Type B pancreatic cell (in vitro differentiated cells): ENCODE measurements around the gene MAP4K3. TPM values are rescaled to one million over a fixed set of nuclear protein-coding genes. Genes with fewer than 3 reads are reported as not detected.
"Not testable (repeated sequence)": the region's sequence is repeated elsewhere in the genome, so short reads cannot be mapped to it uniquely, and the experiment has no call there.

ENCODE experiments used
- DNase-seq: peaks from one replicate; pipeline ENCODE4 v3.0.0; 2021; ENCODE audit warnings: mixed read lengths; ENCODE audit not compliant: unreplicated experiment; ENCODE audit errors: extremely low spot score
- H3K27ac Mint-ChIP-seq: 2 replicates; pipeline ENCODE4 v1.8.0; 2021; ENCODE audit warnings: mild to moderate bottlenecking, mixed read lengths
- H3K27me3 Mint-ChIP-seq: 2 replicates; pipeline ENCODE4 v1.8.0; 2021; ENCODE audit warnings: mixed read lengths
- H3K36me3 Mint-ChIP-seq: 2 replicates; pipeline ENCODE4 v1.8.0; 2021; ENCODE audit warnings: mixed read lengths
- H3K4me1 Mint-ChIP-seq: one replicate; pipeline ENCODE4 v1.8.0; 2021; ENCODE audit warnings: mixed read lengths; ENCODE audit not compliant: unreplicated experiment
- H3K4me3 Mint-ChIP-seq: 2 replicates; pipeline ENCODE4 v1.8.0; 2021; ENCODE audit warnings: mild to moderate bottlenecking, mixed read lengths
- H3K9me3 Mint-ChIP-seq: 2 replicates; pipeline ENCODE4 v1.8.0; 2021; ENCODE audit warnings: mixed read lengths
- CTCF ChIP-seq: fragments of 200-600 bp; sonication (generic); conservative IDR thresholded peaks from 2 replicates; pipeline ENCODE4 v1.5.0; 2021; ENCODE audit warnings: antibody characterized with exemption, mild to moderate bottlenecking
- total RNA-seq: library from RNA; stranded (reverse); gene quantifications from 2 replicates; pipeline ENCODE4 v1.2.1, GENCODE V29; 2021; ENCODE audit warnings: low replicate concordance

MAP4K3 gene
- total RNA-seq, 1 donor from 2014 or later = 49.0 TPM

- H3K27ac Mint-ChIP-seq = no peak overlapping the region
- no peak for DNase-seq
- no peaks in the 10 kb centered on the region for H3K9me3 Mint-ChIP-seq
- peaks cover 11% of the 10 kb centered on the region for H3K36me3 Mint-ChIP-seq
- no peaks in the 10 kb centered on the region for H3K27me3 Mint-ChIP-seq
- TF ChIP-seq CTCF = no peak
- H3K4me3 Mint-ChIP-seq = no peak overlapping the region
- H3K4me1 Mint-ChIP-seq = peaks cover 46% of the 10 kb centered on the region
Observed at GRCh38 chr2:39395313-39395712, 41.8 kb downstream of the MAP4K3 start.

GRCh38 chr2:39394516-39394961 is 42.5 kb downstream of the MAP4K3 start:
- Mint-ChIP-seq H3K36me3 (peaks cover 12% of the 10 kb centered on the region), H3K4me1 (peaks cover 45% of the 10 kb centered on the region), H3K27me3 (no peaks in the 10 kb centered on the region), H3K27ac (no peak overlapping the region), H3K4me3 (no peak overlapping the region), H3K9me3 (no peaks in the 10 kb centered on the region)
- TF ChIP-seq CTCF = no peak
- DNase-seq = no peak

- H3K36me3 Mint-ChIP-seq = peaks cover 12% of the 10 kb centered on the region
- H3K4me3 Mint-ChIP-seq = no peak overlapping the region
- no peaks in the 10 kb centered on the region for H3K27me3 Mint-ChIP-seq
- H3K4me1 Mint-ChIP-seq = peaks cover 39% of the 10 kb centered on the region
- H3K9me3 Mint-ChIP-seq = no peaks in the 10 kb centered on the region
- TF ChIP-seq CTCF = no peak
- DNase-seq = no peak
- no peak overlapping the region for H3K27ac Mint-ChIP-seq
Observed at GRCh38 chr2:39392672-39393071, 44.4 kb downstream of the MAP4K3 start.

GRCh38 chr2:39390216-39390615 is 46.9 kb downstream of the MAP4K3 start:
- H3K27me3 Mint-ChIP-seq = no peaks in the 10 kb centered on the region
- H3K9me3 Mint-ChIP-seq = peaks cover 4% of the 10 kb centered on the region
- peaks cover 17% of the 10 kb centered on the region for H3K36me3 Mint-ChIP-seq
- no peak overlapping the region for H3K4me3 Mint-ChIP-seq
- no peak for TF ChIP-seq CTCF
- H3K4me1 Mint-ChIP-seq = peaks cover 32% of the 10 kb centered on the region
- DNase-seq = no peak
- no peak overlapping the region for H3K27ac Mint-ChIP-seq

- DNase-seq = no peak
- H3K4me1 Mint-ChIP-seq = peaks cover 28% of the 10 kb centered on the region
- H3K27me3 Mint-ChIP-seq = no peaks in the 10 kb centered on the region
- H3K36me3 Mint-ChIP-seq = peaks cover 16% of the 10 kb centered on the region
- no peak overlapping the region for H3K4me3 Mint-ChIP-seq
- TF ChIP-seq CTCF = no peak
- no peak overlapping the region for H3K27ac Mint-ChIP-seq
- H3K9me3 Mint-ChIP-seq = peaks cover 9% of the 10 kb centered on the region
Observed at GRCh38 chr2:39386064-39386463, 51.0 kb downstream of the MAP4K3 start.

GRCh38 chr2:39385172-39385571 is 51.9 kb downstream of the MAP4K3 start:
- peaks cover 9% of the 10 kb centered on the region for H3K9me3 Mint-ChIP-seq
- peaks cover 27% of the 10 kb centered on the region for H3K4me1 Mint-ChIP-seq
- no peak for DNase-seq
- no peak overlapping the region for H3K4me3 Mint-ChIP-seq
- H3K36me3 Mint-ChIP-seq = peaks cover 10% of the 10 kb centered on the region
- H3K27ac Mint-ChIP-seq = no peak overlapping the region
- TF ChIP-seq CTCF = no peak
- no peaks in the 10 kb centered on the region for H3K27me3 Mint-ChIP-seq

- not testable (repeated sequence) for H3K9me3 Mint-ChIP-seq, DNase-seq, H3K27ac Mint-ChIP-seq, H3K4me3 Mint-ChIP-seq, H3K27me3 Mint-ChIP-seq
- Mint-ChIP-seq H3K4me1 (peaks cover 25% of the 10 kb centered on the region), H3K36me3 (peaks cover 10% of the 10 kb centered on the region)
Observed at GRCh38 chr2:39384071-39384470, 53.0 kb downstream of the MAP4K3 start.
